Ovary (tissue), 3 donors: ENCODE results near the gene PUDP.

ENCODE experiments used
- CTCF ChIP-seq, 3 donors: fragments of 450-650 bp in 2 of 3; fragments of 200-600 bp in 1 of 3; IDR thresholded peaks; one replicate each; pipeline versions ENCODE4 v1.5.1 to v1.8.0; 2016 to 2022; ENCODE audit warnings: antibody characterized with exemption in 3 of 3, mild to moderate bottlenecking in 1 of 3
- EP300 ChIP-seq: sonication (generic); formaldehyde crosslinking; IDR thresholded peaks from one replicate; pipeline ENCODE4 v1.6.1; 2017; ENCODE audit warnings: antibody characterized with exemption
- donor health status: DM: no; HTN: no; CAD: no.

GRCh38 chrX:7154041-7154597 lies 6.2 kb upstream of the PUDP start:
- TF ChIP-seq CTCF (IDR thresholded peaks at IDR 0.05): no peak
- TF ChIP-seq EP300: no peak
